GM19023 (cell line): ENCODE results near the gene NT5DC2.
A peak's percentile ranks its signal among the peaks of the same experiment; 100 is the strongest.
"Not testable (repeated sequence)": the region's sequence is repeated elsewhere in the genome, so short reads cannot be mapped to it uniquely, and the experiment has no call there.

Experiments used
- ATAC-seq: cut with Tn5 transposase; IDR thresholded peaks from one replicate; pipeline ENCODE4 v1.9.1; 2021; ENCODE audit warnings: mild to moderate bottlenecking, moderate library complexity; ENCODE audit not compliant: unreplicated experiment

NT5DC2 gene

GRCh38 chr3:52537726-52538421 is 4.2 kb upstream of the NT5DC2 start:
- ATAC-seq, result no peak

- no peak for ATAC-seq
Observed at GRCh38 chr3:52537165-52537620, 3.5 kb upstream of the NT5DC2 start.

GRCh38 chr3:52536369-52537164 is 2.9 kb upstream of the NT5DC2 start, which contains the start of gene UQCC5:
Gene UQCC5 (plus strand): TSS chr3:52536605. CDS start chr3:52536756, 151 bp downstream.
- ATAC-seq, result peak; percentile 83

- no peak for ATAC-seq
Observed at GRCh38 chr3:52536112-52536368, 2.4 kb upstream of the NT5DC2 start.

- no peak for ATAC-seq
Observed at GRCh38 chr3:52535411-52536111, 1.9 kb upstream of the NT5DC2 start.

- no peak for ATAC-seq
Observed at GRCh38 chr3:52534281-52535183, 875 bp upstream of the NT5DC2 start.

GRCh38 chr3:52532838-52533622 is 627 bp downstream of the NT5DC2 start:
- peak; percentile 2 for ATAC-seq

GRCh38 chr3:52532517-52532837 is 1.2 kb downstream of the NT5DC2 start:
- ATAC-seq, result no peak

- no peak for ATAC-seq
Observed at GRCh38 chr3:52531860-52532516, 1.7 kb downstream of the NT5DC2 start.

GRCh38 chr3:52530918-52531826 is 2.5 kb downstream of the NT5DC2 start:
- ATAC-seq, result no peak

- ATAC-seq, result no peak
Observed at GRCh38 chr3:52529376-52530333, 4.0 kb downstream of the NT5DC2 start.

- ATAC-seq, result no peak
Observed at GRCh38 chr3:52528586-52529375, 4.9 kb downstream of the NT5DC2 start.

GRCh38 chr3:52527732-52528585 is 5.7 kb downstream of the NT5DC2 start:
- ATAC-seq, result no peak

- ATAC-seq, result no peak
Observed at GRCh38 chr3:52527039-52527731, 6.5 kb downstream of the NT5DC2 start.

- ATAC-seq, result not testable (repeated sequence)
Observed at GRCh38 chr3:52526671-52527038, 7.0 kb downstream of the NT5DC2 start.
